Sciatic nerve (tissue), 2 donors: Measurements from ENCODE around the gene ARHGAP8. TPM values are rescaled to one million over a fixed set of nuclear protein-coding genes. Genes with fewer than 3 reads are reported as not detected.
A peak's percentile ranks its signal among the peaks of the same experiment; 100 is the strongest.

Experiments
- ATAC-seq: fragments of 200-7000 bp; cut with Tn5 transposase; one replicate; pipeline ENCODE4 v1.9.1; 2020; ENCODE audit warnings: mild to moderate bottlenecking, moderate library complexity
- DNase-seq: peaks from one replicate; pipeline ENCODE4 v3.0.0-alpha.2; 2020; ENCODE audit warnings: low spot score
- intact Hi-C: fragments of 100-400 bp; cut with DNase I; formaldehyde crosslinking; loops from one replicate; pipeline ENCODE4 v1.14.2; 2022
- total RNA-seq: library from RNA; stranded (reverse); fragmentation: NEBNext Ultra II Directional; extraction: Animal tissue kit (Norgen Biotek cat#: 25700); gene quantifications from one replicate; pipeline ENCODE4 v1.2.1, GENCODE V29; 2021
- donor health status: DM: no; HTN: no; CAD: no.
- donor health status: DM: no; HTN: no; CAD: no.

Gene ARHGAP8
- total RNA-seq, 1 donor from 2014 or later: 17.3 TPM

DNA sequence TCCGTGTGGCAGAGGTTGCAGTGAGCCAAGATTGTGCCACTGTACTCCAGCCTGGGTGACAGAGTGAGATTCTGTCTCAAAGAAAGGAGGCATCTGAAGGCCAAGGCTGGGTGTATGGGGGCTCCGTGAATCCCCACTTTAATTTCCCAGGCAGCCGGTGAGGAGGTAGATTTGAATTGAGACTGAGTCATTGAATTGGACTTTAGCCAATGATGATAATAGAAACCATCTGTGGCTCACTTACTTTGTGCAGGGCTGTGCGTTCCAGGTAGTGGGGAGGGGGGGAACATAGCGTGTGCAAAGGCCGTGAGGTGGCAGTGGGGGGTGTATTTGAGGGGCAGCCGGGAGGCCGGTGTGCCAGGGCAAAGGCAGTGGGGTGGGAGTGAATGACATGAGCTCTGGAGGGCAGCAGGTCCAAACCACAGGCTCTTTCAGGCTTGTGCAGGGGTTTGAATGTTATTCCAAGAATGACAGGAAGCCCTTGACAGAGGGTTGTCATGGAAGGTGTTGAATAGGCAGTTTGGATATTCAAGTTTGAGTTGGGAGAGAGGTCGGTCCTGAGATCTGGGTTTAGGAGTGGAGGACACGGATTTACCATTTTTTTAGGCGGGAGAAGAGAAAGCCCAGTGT lies 6.1 kb downstream of the ARHGAP8 start:
- DNase-seq (no peak), ATAC-seq (peak; percentile 53)
- intact Hi-C loops: no loop called here

DNA sequence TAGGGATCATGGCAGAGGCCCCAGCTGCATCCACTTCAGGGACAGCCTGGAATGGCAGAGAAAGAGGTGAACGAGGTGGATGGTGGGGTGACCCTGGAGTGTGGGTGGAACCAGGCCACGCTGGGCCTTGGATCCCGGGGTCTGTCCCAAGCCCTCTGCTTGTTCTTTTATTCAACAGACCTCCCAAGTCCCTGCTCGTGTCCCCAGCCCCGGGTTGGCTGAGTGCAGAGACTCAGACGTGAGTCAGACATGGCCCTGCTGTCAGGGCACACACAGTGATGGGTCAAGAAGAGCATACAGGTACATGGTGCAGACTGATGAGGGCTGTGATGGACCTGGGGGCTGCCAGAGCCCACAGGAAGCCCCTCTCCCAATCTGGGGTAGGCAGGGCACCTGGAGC lies 6.6 kb downstream of the ARHGAP8 start:
- no peak for ATAC-seq
- intact Hi-C loops: no loop called here
- DNase-seq: no peak

DNA sequence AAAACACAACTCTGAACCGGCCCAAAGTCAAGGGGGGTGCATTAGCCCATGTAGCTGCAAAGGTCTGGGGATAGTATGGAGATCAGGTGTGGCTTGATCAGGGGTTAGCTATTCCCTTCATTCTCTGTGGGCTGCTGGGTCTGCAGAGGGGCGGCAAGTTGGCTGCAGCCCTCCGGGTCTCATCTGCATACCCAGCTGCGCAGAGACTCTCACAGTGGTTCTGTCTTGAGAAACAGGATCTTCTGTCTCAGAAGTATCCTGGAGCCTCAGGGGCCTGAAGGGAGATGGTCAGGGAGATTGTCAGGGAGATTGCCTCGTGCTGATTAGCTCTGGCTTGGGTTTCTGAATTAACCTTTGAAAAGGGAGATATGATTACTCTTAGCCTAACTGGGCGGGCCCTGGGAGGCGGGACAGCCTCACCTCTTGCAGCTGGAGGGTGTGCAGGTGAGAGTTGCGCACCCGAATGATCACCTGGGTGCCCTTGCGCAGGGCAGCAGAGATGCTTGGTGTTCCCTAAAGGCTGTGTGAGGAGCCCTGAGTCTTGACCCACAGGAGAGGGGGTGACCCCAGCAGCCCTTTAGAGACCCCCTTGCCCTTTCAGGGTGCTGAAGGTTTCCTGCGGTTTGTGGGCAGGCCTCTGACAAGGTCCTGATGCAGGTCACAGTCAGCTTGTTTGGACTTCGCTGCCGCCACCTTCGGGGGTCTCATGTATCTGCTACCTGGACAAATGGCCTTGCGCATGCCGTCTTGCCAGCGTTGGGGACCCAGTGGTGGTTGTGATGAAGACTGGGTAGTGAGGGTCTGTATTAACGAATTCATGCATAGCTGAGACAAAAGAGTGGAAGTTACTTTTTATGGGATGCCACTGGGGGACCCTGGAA lies 7.3 kb downstream of the ARHGAP8 start:
- intact Hi-C loops: loop anchor here (1.0 kb wide), 1 partner anchor 27 kb away; no protein-coding TSS in a partner anchor
- ATAC-seq (no peak), DNase-seq (no peak)

- DNase-seq (no peak), ATAC-seq (no peak)
- intact Hi-C loops: loop anchor here (1.0 kb wide), 1 partner anchor 26 kb away; no protein-coding TSS in a partner anchor
Measured at GRCh38 chr22:44760476-44760875, 8.1 kb downstream of the ARHGAP8 start.

GRCh38 chr22:44761025-44761424 lies 8.7 kb downstream of the ARHGAP8 start:
- intact Hi-C loops: no loop called here
- ATAC-seq (no peak), DNase-seq (no peak)

DNA sequence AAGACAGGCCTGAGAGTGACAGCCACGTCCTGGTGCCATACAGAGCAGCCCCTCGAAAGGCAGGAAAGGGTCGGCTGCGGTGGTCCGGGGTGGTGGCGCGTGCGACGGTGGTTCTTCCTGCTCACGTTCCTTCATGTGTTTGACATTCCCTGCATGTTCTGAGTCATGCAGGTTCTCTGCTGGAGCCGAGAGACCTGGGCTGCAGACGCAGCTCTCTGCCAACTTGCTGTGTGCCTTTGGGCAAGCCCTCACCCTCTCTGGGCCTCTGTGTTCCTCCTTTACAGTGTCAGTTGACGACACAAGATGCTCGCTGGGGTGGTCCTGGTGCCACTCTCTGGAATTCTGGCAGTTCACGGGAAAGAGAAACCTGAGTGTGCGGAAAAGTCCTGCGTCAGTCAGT lies 12.0 kb downstream of the ARHGAP8 start:
- no peak for DNase-seq
- ATAC-seq: no peak
- intact Hi-C loops: no loop called here

- DNase-seq (no peak), ATAC-seq (peak; percentile 10)
- intact Hi-C loops: no loop called here
Measured at GRCh38 chr22:44764974-44765373, 12.6 kb downstream of the ARHGAP8 start.

DNA sequence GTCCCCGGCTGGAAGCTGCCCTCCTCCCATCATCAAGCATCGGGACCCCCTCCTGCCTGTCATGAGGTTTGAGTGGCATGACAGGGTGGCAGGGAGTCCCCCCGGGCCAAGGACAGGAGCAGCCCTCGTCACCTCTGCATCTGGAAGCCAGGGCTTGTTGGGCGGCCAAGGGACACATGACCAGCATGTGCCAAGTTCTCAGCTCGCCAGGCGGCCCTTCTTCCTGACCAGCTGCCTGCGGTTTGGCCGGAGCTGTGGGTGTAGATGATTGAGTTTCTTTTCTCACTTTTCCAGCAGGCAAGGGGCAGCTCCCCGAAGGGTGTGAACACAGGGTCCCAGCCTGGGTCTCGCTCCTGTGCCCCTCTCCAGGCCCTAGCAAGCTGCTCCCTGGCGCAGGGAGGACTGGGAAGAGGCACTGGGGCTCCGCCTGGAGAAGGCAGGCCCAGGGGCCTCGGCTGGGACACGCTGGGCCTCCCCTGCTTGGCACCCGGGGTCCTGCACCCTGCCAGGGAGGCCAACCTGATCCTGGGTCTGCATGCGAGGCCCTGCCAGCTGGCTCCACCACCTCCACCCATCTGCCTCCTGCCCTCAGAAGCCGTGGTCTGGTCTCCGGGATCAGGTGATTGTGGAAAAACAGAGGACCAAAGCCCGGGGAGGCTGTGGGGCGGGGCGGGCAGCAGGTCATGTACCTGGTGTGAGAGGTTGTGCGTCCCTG lies 13.4 kb downstream of the ARHGAP8 start:
- ATAC-seq (no peak), DNase-seq (no peak)
- intact Hi-C loops: no loop called here

- ATAC-seq (no peak), DNase-seq (no peak)
- intact Hi-C loops: no loop called here
Measured at GRCh38 chr22:44773082-44773481, 20.7 kb downstream of the ARHGAP8 start.

DNA sequence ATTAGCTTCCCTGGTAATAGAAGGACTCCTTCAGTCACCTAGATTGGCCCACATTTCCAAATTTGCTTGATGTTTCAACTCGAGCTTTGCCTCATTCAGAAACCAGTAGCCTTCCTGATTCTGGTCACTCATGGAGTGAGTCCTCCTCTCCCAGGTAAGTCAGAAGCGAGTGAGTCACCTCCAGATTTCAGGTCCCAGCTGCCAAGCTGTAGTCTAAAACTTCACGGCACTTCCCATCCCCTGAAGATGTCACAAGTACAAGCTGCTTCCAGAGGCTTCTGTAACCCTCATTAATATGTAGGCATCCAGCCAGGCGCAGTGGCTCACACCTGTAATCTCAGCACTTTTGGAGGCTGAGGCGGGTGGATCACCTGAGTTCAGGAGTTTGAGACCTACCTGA lies 23.5 kb downstream of the ARHGAP8 start:
- no peak for ATAC-seq
- intact Hi-C loops: no loop called here
- DNase-seq: no peak

- intact Hi-C loops: no loop called here
- DNase-seq (no peak), ATAC-seq (no peak)
Measured at GRCh38 chr22:44776605-44777363, 24.4 kb downstream of the ARHGAP8 start.

DNA sequence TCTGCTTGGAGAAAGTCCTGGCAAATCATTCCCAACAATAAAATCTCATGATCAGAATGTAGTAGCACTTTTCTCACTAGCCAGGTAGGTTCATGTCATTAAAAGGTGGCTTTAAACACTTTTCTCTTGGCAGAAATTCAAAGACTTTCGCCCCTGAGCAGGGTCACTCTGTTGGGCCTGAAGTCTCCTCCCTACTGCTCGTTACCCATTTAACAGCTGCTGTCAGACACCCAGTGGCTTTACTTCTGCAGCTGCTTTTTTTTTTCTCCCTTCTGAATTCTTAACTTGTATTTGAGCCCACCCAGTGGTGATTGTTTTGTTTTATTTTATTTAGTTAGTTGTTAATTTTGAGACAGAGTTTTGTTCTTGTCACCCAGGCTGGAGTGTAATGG lies 25.0 kb downstream of the ARHGAP8 start:
- ATAC-seq (no peak), DNase-seq (no peak)
- intact Hi-C loops: no loop called here

DNA sequence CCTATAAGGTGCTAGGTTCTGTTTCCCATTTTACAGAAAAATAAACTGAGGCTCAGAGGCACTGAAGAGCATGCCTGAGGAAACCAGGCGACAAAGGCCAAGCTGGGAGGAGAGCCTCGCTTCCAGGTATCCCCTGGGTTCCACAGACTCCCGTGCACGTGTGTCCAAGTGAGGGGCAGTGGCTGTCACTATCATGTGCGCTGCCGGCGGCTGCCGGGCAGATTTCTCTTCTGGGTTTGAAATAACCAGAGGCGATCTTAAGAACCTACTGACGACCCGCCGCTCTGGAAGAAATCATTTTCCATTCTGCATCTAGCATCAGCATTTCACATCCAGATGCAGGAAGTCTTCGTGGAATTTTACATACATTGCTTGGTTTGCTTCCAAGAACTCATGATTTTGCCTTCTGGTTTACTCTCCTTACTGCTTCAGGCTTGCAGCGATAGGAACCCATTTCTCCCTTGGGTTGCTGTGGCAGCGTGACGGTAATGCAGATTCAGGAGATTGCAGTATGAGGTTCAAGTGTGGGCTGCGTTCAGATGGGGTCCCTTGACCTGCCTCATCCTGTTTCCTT lies 28.6 kb downstream of the ARHGAP8 start:
- no peak for DNase-seq
- no peak for ATAC-seq
- intact Hi-C loops: no loop called here

DNA sequence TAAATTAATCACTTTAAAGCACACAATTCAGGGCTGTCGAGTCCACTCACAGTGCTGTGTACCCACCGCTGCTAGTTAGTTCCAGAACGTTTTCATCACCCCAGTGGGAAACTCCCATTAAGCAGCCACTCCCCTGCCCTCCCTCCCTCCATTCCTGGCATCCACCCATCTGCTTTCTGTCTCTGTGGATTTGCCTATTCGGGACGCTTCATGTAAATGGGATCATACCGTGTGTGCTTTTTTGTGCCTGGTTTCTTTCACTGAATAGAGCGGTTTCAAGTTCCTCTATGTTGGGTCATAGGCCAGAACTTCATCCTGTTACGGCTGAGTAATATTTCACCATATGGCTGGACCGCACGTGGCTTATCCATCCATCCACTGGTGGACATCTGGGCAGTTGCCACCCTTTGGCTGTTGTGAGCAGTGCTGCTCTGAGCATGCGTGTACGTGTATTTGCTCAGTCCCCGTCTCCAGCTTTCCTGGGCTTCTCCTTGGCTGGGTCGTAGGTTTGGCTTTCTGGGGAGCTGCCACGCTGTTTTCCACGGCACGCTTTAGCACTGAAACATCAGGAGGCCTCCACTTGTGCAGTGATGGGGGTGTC lies 30.1 kb downstream of the ARHGAP8 start:
- ATAC-seq (no peak), DNase-seq (no peak)
- intact Hi-C loops: no loop called here

GRCh38 chr22:44783091-44783490 lies 30.7 kb downstream of the ARHGAP8 start:
- DNase-seq (no peak), ATAC-seq (no peak)
- intact Hi-C loops: no loop called here

DNA sequence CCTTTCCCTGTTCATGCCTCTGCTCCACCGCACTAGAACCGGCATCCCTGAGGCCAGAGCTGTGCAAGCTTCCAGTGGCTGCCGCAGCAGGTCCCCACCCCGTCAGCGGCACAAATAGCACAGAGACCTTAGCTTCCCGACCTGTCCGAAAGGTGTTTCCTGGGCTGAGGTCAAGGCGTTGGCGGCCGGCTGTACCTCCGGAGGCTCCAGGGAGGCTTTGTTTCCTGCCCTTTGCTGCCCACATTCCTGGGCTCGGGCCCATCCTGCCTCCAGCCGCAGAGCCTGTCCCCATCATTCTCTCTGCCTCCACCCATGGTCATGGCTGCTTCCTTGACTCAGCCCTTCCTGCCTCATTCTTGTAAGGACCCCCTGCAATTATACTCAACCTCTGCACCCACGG lies 31.2 kb downstream of the ARHGAP8 start:
- intact Hi-C loops: no loop called here

DNA sequence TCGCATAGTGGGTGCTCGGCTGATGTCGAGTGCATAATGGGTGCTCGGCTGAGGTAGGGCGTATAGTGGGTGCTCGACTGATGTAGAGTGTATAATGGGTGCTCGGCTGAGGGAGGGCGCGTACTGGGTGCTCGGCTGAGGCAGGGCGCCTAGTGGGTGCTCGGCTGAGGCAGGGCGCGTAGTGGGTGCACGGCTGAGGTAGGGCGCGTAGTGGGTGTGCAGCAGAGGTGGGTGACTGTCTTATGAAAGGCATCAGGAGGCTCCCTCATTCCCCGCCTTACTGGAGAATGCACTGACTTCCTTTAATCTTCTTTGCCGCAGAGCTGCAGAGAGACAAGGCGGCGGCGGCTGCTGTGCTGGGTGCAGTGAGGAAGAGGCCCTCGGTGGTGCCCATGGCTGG lies 33.8 kb downstream of the ARHGAP8 start:
- ATAC-seq (no peak), DNase-seq (no peak)
- intact Hi-C loops: loop anchor here (1.0 kb wide), 1 partner anchor 26 kb away; no protein-coding TSS in a partner anchor

More for the DNA sequence above, 31.2 kb downstream of the ARHGAP8 start:
- DNase-seq (no peak), ATAC-seq (no peak)

DNA sequence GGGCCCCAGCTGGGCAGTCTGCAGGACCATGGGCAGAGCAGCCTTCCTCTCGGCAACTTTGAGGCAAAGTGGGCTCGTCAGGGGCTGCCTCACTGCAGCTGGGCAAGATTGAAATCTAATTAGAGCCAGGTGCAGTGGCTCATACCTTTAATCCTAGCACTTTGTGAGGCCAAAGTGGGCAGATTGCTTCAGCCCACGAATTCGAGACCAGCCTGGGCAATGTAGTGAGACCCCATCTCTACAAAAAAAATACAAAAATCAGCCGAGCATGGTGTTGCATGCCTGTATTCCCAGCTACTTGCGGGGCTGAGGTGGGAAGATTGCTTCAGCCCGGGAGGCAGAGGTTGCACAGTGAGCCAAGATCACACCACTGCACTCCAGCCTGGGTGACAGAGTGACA lies 34.2 kb downstream of the ARHGAP8 start:
- ATAC-seq: no peak
- DNase-seq: no peak
- intact Hi-C loops: loop anchor here (1.0 kb wide), 1 partner anchor 26 kb away; no protein-coding TSS in a partner anchor
